ENCODE data around the gene PLEKHS1.
"Not testable (repeated sequence)": the region's sequence is repeated elsewhere in the genome, so short reads cannot be mapped to it uniquely, and the experiment has no call there.

Gene PLEKHS1

GRCh38 chr10:113822174-113822573, 70.7 kb downstream of the PLEKHS1 start:
- Histone ChIP-seq H3K4me2 (ENCODE audit: low read length) (no peak overlapping the region), H3K36me3 (ENCODE audit: insufficient read depth, low read length) (no peaks in the 10 kb centered on the region), H2AFZ (ENCODE audit: low read length) (no peak overlapping the region), H3K9me2 (ENCODE audit: low read depth, low read length) (no peaks in the 10 kb centered on the region), H3K4me3 (ENCODE audit: low read depth, low read length, poor library complexity, severe bottlenecking) (no peak overlapping the region), H3K9ac (ENCODE audit: low read length) (no peak overlapping the region), H3F3A (ENCODE audit: insufficient read depth, low read length) (no peaks in the 10 kb centered on the region), H3K9me3 (ENCODE audit: low read length) (no peaks in the 10 kb centered on the region), H3K79me2 (ENCODE audit: insufficient read depth, low read length) (no peaks in the 10 kb centered on the region), H3K27me3 (ENCODE audit: insufficient read depth, low read length) (no peaks in the 10 kb centered on the region), H3K27ac (ENCODE audit: low read depth, low read length, poor library complexity, severe bottlenecking) (no peak overlapping the region), H4K20me1 (ENCODE audit: insufficient read depth, low read length) (no peaks in the 10 kb centered on the region), H3K4me1 (ENCODE audit: insufficient read depth, low read length, severe bottlenecking) (no peaks in the 10 kb centered on the region)
- TF ChIP-seq EZH2 (IDR thresholded peaks at IDR 0.05; ENCODE audit: borderline replicate concordance, low read length), result no peak
- TF ChIP-seq, protein P1, sequence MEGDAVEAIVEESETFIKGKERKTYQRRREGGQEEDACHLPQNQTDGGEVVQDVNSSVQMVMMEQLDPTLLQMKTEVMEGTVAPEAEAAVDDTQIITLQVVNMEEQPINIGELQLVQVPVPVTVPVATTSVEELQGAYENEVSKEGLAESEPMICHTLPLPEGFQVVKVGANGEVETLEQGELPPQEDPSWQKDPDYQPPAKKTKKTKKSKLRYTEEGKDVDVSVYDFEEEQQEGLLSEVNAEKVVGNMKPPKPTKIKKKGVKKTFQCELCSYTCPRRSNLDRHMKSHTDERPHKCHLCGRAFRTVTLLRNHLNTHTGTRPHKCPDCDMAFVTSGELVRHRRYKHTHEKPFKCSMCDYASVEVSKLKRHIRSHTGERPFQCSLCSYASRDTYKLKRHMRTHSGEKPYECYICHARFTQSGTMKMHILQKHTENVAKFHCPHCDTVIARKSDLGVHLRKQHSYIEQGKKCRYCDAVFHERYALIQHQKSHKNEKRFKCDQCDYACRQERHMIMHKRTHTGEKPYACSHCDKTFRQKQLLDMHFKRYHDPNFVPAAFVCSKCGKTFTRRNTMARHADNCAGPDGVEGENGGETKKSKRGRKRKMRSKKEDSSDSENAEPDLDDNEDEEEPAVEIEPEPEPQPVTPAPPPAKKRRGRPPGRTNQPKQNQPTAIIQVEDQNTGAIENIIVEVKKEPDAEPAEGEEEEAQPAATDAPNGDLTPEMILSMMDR (IDR thresholded peaks at IDR 0.05; ENCODE audit: low read length), result no peak

DNA sequence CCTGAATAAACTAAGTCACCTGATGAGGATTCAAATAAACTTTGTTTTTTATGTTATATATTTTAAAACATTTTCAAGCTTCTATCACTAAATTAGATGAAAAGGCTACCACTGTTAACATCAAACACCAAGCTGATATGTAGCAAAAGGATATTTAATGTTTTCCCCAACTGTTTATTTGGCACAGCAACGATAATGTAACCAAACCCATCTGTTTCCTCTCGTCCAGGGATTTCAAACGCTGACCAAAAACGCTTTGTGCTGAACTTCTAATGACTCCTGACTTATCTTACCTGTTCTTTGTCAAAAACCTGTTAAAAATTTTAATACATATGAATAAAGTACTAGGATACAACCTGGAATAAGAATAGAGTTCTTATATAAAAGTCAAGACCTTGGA, 71.9 kb downstream of the PLEKHS1 start:
- Histone ChIP-seq H3K79me2 (ENCODE audit: insufficient read depth, low read length) (no peaks in the 10 kb centered on the region), H3F3A (ENCODE audit: insufficient read depth, low read length) (no peaks in the 10 kb centered on the region), H4K20me1 (ENCODE audit: insufficient read depth, low read length) (no peaks in the 10 kb centered on the region), H2AFZ (ENCODE audit: low read length) (no peak overlapping the region), H3K9me3 (ENCODE audit: low read length) (no peaks in the 10 kb centered on the region), H3K4me2 (ENCODE audit: low read length) (no peak overlapping the region), H3K4me1 (ENCODE audit: insufficient read depth, low read length, severe bottlenecking) (no peaks in the 10 kb centered on the region), H3K4me3 (ENCODE audit: low read depth, low read length, poor library complexity, severe bottlenecking) (no peak overlapping the region), H3K9me2 (ENCODE audit: low read depth, low read length) (no peaks in the 10 kb centered on the region), H3K27me3 (ENCODE audit: insufficient read depth, low read length) (no peaks in the 10 kb centered on the region), H3K9ac (ENCODE audit: low read length) (no peak overlapping the region), H3K36me3 (ENCODE audit: insufficient read depth, low read length) (no peaks in the 10 kb centered on the region; the same call in 1 of the 2 replicates), H3K27ac (ENCODE audit: low read depth, low read length, poor library complexity, severe bottlenecking) (no peak overlapping the region)
- TF ChIP-seq, protein P1 (IDR thresholded peaks at IDR 0.05; ENCODE audit: low read length), result no peak
- TF ChIP-seq EZH2 (IDR thresholded peaks at IDR 0.05; ENCODE audit: borderline replicate concordance, low read length), result no peak

GRCh38 chr10:113825791-113826190, 74.3 kb downstream of the PLEKHS1 start:
- H3F3A ChIP-seq (ENCODE audit: insufficient read depth, low read length), result no peaks in the 10 kb centered on the region
- H3K4me2 ChIP-seq (ENCODE audit: low read length), result no peak overlapping the region
- no peaks in the 10 kb centered on the region for H3K4me1 ChIP-seq (ENCODE audit: insufficient read depth, low read length, severe bottlenecking)
- TF ChIP-seq EZH2 (IDR thresholded peaks at IDR 0.05; ENCODE audit: borderline replicate concordance, low read length), result no peak
- TF ChIP-seq, protein P1 (IDR thresholded peaks at IDR 0.05; ENCODE audit: low read length), result no peak
- H3K36me3 ChIP-seq (ENCODE audit: insufficient read depth, low read length), result no peaks in the 10 kb centered on the region; the same call in 1 of the 2 replicates
- no peak overlapping the region for H2AFZ ChIP-seq (ENCODE audit: low read length)
- H3K9me3 ChIP-seq (ENCODE audit: low read length), result 0 out of 2 replicates have a peak, but pooled peaks cover 4% of the 10 kb centered on the region
- H3K9me2 ChIP-seq (ENCODE audit: low read depth, low read length), result no peaks in the 10 kb centered on the region
- no peaks in the 10 kb centered on the region for H3K79me2 ChIP-seq (ENCODE audit: insufficient read depth, low read length)
- no peak overlapping the region for H3K9ac ChIP-seq (ENCODE audit: low read length)
- no peaks in the 10 kb centered on the region for H4K20me1 ChIP-seq (ENCODE audit: insufficient read depth, low read length)
- H3K27ac ChIP-seq (ENCODE audit: low read depth, low read length, poor library complexity, severe bottlenecking), result no peak overlapping the region
- no peak overlapping the region for H3K4me3 ChIP-seq (ENCODE audit: low read depth, low read length, poor library complexity, severe bottlenecking)
- no peaks in the 10 kb centered on the region for H3K27me3 ChIP-seq (ENCODE audit: insufficient read depth, low read length)

DNA sequence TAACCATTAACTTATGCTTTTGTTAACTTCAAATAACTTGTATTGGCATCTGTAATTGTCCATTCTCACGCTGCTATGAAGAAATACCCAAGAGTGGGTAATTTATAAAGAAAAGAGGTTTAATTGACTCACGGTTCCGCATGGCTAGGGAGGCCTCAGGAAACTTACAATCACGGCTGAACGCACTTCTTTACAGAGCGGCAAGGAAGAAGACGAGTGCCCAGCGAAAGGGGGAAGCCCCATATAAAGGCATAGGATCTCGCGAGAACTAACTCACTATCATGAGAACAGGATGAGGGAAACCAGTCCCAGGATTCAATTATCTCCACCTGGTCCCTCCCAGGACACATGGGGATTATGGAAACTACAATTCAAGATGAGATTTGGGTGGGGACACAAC, 77.1 kb downstream of the PLEKHS1 start:
- H3K9ac ChIP-seq (ENCODE audit: low read length); H3K4me2 ChIP-seq (ENCODE audit: low read length): not testable (repeated sequence)

More for the DNA sequence above, 77.1 kb downstream of the PLEKHS1 start:
- H3K27ac ChIP-seq (ENCODE audit: low read depth, low read length, poor library complexity, severe bottlenecking); H3K9me3 ChIP-seq (ENCODE audit: low read length); H3K4me3 ChIP-seq (ENCODE audit: low read depth, low read length, poor library complexity, severe bottlenecking); H3K9me2 ChIP-seq (ENCODE audit: low read depth, low read length); H3F3A ChIP-seq (ENCODE audit: insufficient read depth, low read length); H3K4me1 ChIP-seq (ENCODE audit: insufficient read depth, low read length, severe bottlenecking); H4K20me1 ChIP-seq (ENCODE audit: insufficient read depth, low read length); H3K36me3 ChIP-seq (ENCODE audit: insufficient read depth, low read length); H2AFZ ChIP-seq (ENCODE audit: low read length); H3K79me2 ChIP-seq (ENCODE audit: insufficient read depth, low read length); H3K27me3 ChIP-seq (ENCODE audit: insufficient read depth, low read length): not testable (repeated sequence)
